GM18870 (cell line): ENCODE results near the gene CYP39A1.
A peak's percentile ranks its signal among the peaks of the same experiment; 100 is the strongest.
"Not testable (repeated sequence)": the region's sequence is repeated elsewhere in the genome, so short reads cannot be mapped to it uniquely, and the experiment has no call there.

Source experiments
- ATAC-seq: cut with Tn5 transposase; IDR thresholded peaks from one replicate; pipeline ENCODE4 v1.9.1; 2021; ENCODE audit warnings: moderate library complexity; ENCODE audit not compliant: unreplicated experiment

The CYP39A1 gene

GRCh38 chr6:46648869-46649492, 3.6 kb downstream of the CYP39A1 start:
- ATAC-seq: no peak

GRCh38 chr6:46648108-46648507, 4.5 kb downstream of the CYP39A1 start:
- ATAC-seq: not testable (repeated sequence)

- no peak for ATAC-seq
Observed at GRCh38 chr6:46645265-46645664, 7.4 kb downstream of the CYP39A1 start.

GRCh38 chr6:46642928-46643751, 9.5 kb downstream of the CYP39A1 start:
- ATAC-seq: no peak

GRCh38 chr6:46638650-46639049, 14.0 kb downstream of the CYP39A1 start:
- no peak for ATAC-seq

GRCh38 chr6:46637933-46638332, 14.7 kb downstream of the CYP39A1 start:
- ATAC-seq: no peak

- ATAC-seq: no peak
Observed at GRCh38 chr6:46637145-46637544, 15.5 kb downstream of the CYP39A1 start.

GRCh38 chr6:46635462-46635861, 17.2 kb downstream of the CYP39A1 start:
- no peak for ATAC-seq

GRCh38 chr6:46632053-46632452, 20.6 kb downstream of the CYP39A1 start:
- ATAC-seq: no peak

- no peak for ATAC-seq
Observed at GRCh38 chr6:46629691-46630090, 22.9 kb downstream of the CYP39A1 start.

- ATAC-seq: no peak
Observed at GRCh38 chr6:46628976-46629375, 23.6 kb downstream of the CYP39A1 start.

- no peak for ATAC-seq
Observed at GRCh38 chr6:46628498-46628897, 24.1 kb downstream of the CYP39A1 start.

GRCh38 chr6:46626976-46627375, 25.6 kb downstream of the CYP39A1 start:
- ATAC-seq: no peak

GRCh38 chr6:46626228-46626909, 26.2 kb downstream of the CYP39A1 start:
- ATAC-seq: peak; percentile 88

GRCh38 chr6:46618726-46619125, 33.9 kb downstream of the CYP39A1 start:
- no peak for ATAC-seq

- no peak for ATAC-seq
Observed at GRCh38 chr6:46612645-46613044, 40.0 kb downstream of the CYP39A1 start.

- ATAC-seq: no peak
Observed at GRCh38 chr6:46610862-46611553, 41.6 kb downstream of the CYP39A1 start.

- no peak for ATAC-seq
Observed at GRCh38 chr6:46606338-46606737, 46.3 kb downstream of the CYP39A1 start.

GRCh38 chr6:46605091-46605797, 47.4 kb downstream of the CYP39A1 start:
- no peak for ATAC-seq

- ATAC-seq: no peak
Observed at GRCh38 chr6:46598215-46598614, 54.4 kb downstream of the CYP39A1 start.

GRCh38 chr6:46592740-46593139, 59.9 kb downstream of the CYP39A1 start:
- ATAC-seq: no peak
